HG03097 (cell line): ENCODE data around the gene ACOXL.
A peak's percentile ranks its signal among the peaks of the same experiment; 100 is the strongest.
"Not testable (repeated sequence)": the region's sequence is repeated elsewhere in the genome, so short reads cannot be mapped to it uniquely, and the experiment has no call there.

Experiments used
- ATAC-seq: cut with Tn5 transposase; IDR thresholded peaks from one replicate; pipeline ENCODE4 v1.9.1; 2021; ENCODE audit not compliant: unreplicated experiment, low FRiP score

The ACOXL gene

GRCh38 chr2:111028720-111029119, 296.3 kb downstream of the ACOXL start:
- no peak for ATAC-seq

- no peak for ATAC-seq
These were observed 297.0 kb downstream of the ACOXL start for GRCh38 chr2:111029181-111029927.

DNA sequence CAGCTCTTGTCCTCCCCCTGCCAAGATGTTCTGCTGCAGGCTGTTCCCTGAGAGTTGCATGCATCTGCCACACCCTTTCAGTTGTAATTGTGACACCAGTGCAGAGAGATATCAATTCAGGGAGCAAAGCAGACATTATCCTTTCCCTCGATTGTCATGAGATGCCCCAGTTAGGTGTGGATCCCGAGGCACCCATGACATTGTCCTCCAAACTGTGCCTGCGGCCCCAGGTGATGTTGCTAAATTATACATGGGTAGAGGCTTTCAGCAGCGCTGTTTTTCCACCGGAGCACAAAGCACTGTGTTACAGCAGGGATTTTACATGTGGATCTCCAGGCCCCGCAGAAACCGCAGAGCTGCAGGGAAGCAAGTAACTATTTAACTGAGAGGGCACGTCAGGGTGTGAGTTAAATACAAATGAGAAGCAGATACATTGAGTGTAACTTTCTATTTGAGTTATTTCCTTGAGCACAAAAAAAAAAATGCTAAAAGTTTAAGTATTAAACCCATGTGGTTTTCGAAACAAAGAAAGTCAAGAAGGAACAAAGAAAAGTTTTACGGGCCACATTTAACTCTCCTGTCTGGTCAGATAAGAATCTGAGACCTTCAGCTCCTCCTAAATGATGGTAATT, 298.0 kb downstream of the ACOXL start:
- ATAC-seq = peak; percentile 62

- ATAC-seq = peak; percentile 16
These were observed 298.6 kb downstream of the ACOXL start for GRCh38 chr2:111030945-111031344.

GRCh38 chr2:111031546-111032478, 299.4 kb downstream of the ACOXL start:
- no peak for ATAC-seq

DNA sequence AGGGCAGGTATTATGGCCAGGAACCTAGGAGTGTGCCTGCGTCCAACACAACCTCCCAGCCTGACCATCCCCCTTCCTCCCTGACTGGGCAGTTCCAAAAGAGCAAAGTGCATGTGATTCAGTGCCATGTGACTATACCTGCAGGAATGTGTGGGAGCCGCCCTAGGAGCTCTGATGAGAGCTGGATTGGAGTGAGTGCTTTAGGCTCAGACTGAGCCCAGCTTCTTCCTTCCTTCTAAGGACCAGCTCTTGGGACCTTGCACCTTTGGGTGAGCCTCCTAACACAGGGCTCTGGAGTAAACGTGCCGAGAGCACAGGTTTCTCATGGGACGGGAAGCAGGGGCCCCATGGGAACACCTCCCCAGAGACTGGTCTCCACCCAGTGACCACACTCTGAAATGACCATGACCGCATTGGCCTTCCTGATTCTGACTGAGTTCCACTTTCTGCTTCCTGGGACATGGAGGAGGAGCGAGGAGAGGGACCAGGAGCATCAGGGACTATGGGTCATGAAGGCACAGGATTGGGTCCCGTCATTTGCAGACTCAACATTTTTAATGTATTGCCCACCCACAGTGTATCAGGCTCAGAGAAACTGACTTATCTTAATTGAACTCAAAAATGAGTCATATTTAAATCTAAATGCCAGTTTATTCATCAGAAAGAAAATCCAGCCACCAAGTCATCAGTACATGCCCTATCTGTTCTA, 300.5 kb downstream of the ACOXL start:
- ATAC-seq = no peak

DNA sequence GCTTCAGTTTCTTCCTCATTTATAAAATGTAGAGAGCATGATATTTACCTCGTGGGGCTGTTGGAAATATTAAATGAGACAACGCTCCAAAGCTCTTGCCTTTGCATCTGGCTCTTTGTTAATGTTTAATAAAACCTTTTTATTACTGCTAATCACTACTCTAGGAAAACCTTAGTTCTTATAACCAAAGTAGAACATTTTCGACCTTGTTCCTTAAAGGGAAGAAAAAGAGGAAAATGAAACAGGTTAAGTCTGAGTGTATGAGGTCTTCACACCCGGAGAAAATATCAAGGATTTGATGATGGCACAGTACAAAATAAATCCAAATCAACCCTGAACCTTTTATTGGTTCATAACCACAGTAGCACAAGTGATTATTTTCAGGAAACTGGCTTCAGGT, 301.8 kb downstream of the ACOXL start:
- no peak for ATAC-seq

GRCh38 chr2:111034606-111035005, 302.2 kb downstream of the ACOXL start:
- ATAC-seq = no peak

- ATAC-seq = no peak
These were observed 303.6 kb downstream of the ACOXL start for GRCh38 chr2:111035830-111036441.

DNA sequence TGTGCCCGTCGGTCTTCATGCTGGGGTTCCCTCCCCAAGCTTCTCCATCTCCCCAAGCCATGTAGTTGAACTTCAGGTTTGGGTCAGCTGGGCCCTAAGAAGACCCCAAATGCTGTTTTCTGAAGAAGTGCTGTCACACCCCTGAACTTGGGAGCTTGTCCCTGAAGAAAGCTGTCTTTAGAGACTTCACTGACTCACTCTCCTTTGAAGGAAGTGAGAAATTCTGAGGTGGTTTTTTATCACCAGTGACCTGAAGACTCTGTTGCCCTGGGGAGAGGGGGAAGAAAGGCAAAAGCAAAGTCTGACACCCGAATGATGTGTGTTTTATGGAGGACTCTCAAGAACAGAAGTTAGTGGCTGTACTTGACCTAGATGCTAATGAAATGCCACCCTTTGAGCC, 304.8 kb downstream of the ACOXL start:
- ATAC-seq = no peak

GRCh38 chr2:111039628-111040383, 307.4 kb downstream of the ACOXL start:
- ATAC-seq = no peak

- no peak for ATAC-seq
These were observed 309.2 kb downstream of the ACOXL start for GRCh38 chr2:111041398-111042202.

- ATAC-seq = no peak
These were observed 309.9 kb downstream of the ACOXL start for GRCh38 chr2:111042261-111042660.

DNA sequence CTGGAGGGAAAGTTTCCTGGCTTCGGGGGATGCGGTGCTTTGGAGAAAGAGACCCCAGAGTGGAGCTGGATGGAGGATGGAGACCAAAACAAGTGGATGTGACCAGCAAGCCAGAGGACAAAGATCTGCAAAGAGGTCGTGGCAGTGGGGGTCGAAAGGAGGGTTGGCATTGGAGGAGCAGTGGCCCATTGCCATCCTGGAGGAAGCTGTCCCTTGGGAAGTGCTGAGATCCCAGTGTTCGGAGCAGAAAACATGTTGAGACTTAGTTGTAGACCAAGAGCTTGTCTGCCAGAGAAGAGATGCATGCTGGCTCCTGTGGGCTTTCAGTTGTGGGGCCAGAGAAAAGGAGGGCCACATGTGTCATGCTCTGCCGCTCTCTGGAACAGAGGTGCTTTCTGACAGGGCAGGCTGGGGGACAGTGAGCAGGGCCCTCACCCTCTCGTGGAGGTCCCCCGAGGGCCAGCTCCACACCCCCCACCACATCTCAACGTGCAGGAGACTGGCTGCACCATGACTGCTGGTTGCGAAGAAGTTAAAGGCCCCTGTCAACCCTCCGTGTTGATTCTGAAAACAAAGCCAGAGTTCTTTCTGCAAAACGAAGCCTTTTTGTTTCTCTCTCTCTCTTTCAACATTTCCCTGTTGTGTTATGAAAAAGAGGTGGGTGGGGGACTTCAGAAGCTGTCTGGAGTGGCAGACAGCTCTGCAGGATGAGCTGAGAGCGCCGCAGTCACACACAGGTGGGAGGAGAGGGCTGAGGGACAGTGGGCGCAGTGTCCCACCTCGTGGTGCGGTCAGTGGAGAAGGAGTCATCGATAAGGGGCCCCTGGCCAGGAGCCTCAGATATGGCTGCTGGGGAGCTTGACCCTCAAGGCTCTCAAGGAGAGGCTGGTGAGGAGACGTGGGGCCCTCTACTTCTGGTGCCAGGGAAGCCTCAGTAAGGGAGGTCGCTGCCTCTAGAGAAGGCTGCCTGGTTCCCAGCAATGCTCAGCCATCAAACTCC, 310.7 kb downstream of the ACOXL start:
- no peak for ATAC-seq

DNA sequence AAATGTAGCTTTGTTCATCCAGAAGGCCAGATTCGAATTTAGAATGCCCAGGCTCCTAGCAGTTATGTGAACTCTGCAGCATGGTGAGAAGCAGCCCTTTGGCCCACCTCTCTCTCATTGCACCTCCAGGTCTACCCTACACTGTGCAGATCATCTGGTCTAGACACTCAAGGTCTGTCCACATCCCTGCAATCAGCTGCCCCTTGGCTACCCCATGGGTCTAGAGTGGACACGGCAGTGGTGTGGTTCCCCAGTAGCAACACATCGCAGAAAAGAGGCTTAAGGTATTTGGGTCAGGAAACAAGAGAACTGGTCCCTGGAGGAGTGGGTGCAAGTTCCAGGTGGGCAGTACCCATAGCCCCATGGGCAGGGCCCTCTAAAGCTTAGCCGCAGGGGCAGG, 311.7 kb downstream of the ACOXL start:
- ATAC-seq = no peak

GRCh38 chr2:111045236-111045635, 312.9 kb downstream of the ACOXL start:
- ATAC-seq = not testable (repeated sequence)

GRCh38 chr2:111045771-111046444, 313.5 kb downstream of the ACOXL start:
- no peak for ATAC-seq
